HG03095 (cell line): Measurements from ENCODE around the gene ZNF578.
"Not testable (repeated sequence)": the region's sequence is repeated elsewhere in the genome, so short reads cannot be mapped to it uniquely, and the experiment has no call there.

Experiments used
- ATAC-seq: cut with Tn5 transposase; IDR thresholded peaks from one replicate; pipeline ENCODE4 v1.9.1; 2021; ENCODE audit warnings: moderate library complexity; ENCODE audit not compliant: unreplicated experiment

Gene ZNF578

GRCh38 chr19:52453324-52454094 lies at the start of gene ZNF578:
ZNF578 (plus strand) TSS chr19:52453553; CDS start chr19:52501846, 48,293 bp downstream.
- no peak for ATAC-seq

DNA sequence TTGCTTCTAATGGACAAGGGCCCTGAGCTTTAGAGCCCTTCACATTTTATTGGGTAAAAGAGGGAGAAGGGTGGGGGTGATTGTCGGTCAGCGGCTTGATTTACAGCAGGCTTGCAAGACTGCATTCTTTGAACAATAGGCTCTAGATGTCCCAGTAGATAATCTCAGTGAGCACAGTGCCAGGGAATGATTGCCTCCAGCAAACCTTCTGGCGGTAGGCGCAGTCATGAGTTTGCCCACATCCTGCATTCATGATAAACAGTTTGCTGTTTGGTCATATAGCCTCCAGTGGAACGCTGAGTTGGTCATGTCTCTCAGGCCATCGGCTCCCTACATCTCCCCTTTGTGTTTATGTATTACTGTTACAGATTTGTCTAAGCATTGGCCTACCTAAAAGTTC lies 43.1 kb upstream of the ZNF578 start:
- ATAC-seq, result no peak

GRCh38 chr19:52415711-52416110 lies 37.6 kb upstream of the ZNF578 start:
- no peak for ATAC-seq

DNA sequence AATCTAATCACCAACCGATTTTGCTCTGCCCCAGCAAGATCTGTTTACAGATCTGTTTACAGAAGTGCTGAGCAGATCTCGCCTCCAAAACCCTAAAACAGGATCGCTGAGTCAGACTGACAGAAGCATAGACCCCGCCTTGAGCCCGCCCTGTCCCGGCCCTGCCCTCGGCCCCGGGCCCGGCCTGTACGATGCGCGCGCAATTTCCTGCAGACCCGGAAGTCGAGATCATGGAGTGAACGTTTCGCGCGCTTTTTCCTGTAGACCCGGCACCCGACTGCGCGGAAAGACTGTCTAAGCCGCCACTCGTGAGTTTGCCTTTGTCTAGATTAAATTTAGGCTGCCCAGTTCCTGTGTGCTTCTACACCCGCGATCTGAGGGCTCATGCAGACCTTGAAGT lies 24.4 kb upstream of the ZNF578 start, which contains the start of gene ZNF534:
Gene ZNF534 (plus strand): TSS at position 212 of the 400 bp plus-strand sequence. CDS start 2,327 bp downstream, outside the sequence.
- ATAC-seq, result no peak

- ATAC-seq, result no peak
Measured at GRCh38 chr19:52442179-52442578, 11.2 kb upstream of the ZNF578 start.

DNA sequence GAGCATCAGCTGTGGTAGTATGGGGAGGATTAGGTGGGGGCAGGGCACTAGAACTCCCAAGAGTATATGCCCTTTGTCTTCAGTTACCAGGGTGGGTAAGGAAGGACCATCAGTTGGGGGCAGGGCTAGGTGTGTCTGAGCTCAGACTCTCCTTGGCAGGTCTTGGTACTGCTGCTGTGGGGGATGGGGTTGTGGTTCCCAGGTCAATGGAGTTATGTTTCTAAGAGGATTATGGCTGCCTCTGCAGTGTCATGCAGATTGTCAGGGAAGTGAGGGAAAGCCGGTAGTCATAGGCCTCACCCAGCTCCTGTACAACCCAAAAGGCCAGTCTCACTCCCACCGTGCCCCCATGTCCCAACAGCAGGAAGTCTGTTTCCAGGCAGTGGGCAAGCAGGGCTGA lies 8.8 kb upstream of the ZNF578 start:
- no peak for ATAC-seq

DNA sequence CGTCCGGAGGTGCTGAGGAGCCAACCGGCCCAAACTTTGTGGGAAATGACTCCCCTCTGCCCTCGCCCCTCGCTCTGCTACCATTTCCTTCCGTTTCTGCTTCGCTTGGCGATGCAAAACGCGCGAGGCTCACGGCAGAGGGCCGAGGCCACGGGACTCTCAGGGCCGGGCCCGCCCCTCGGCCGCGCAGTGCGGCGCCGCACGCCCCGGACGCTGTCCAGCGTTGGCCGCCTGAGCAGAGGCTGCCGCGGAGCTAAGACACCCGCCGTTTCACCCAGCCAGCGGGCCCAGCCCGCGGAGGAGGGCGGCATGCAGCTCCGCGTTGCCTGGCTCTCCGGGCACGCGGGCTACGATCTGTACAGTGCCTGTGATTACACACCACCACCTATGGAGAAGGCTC lies 2.1 kb upstream of the ZNF578 start:
- ATAC-seq, result no peak

DNA sequence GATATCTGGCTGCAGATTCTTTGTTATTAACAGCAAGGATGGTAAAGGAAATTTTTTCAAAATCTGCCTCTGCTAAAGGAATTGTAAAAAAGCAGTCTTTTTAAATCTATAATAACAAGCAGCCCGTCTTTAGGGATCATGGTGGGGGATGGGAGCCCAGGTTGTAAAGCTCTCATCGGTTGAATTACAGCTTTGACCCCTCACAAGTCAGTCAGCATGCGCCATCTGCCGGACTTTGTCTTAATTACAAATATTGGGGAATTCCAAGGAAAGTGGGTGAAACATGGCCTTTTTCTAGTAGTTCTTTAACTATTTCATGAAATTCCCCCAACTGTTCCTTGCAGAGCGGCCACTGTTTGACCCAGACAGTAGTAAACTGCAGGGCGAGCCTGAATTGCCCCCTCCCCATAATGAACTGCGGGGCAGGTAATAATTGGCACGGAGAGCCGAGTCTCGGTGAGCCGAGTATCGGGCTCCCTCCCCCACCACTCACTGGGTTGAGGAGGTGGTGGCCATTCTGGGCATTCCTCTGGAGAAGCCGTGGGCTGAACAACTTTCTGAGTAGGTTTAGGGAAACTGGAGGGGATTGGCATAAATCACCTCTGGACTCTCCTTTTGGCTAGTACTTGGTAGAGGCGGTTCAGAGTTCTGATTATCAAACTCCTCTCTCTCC lies 11.6 kb downstream of the ZNF578 start:
- no peak for ATAC-seq

DNA sequence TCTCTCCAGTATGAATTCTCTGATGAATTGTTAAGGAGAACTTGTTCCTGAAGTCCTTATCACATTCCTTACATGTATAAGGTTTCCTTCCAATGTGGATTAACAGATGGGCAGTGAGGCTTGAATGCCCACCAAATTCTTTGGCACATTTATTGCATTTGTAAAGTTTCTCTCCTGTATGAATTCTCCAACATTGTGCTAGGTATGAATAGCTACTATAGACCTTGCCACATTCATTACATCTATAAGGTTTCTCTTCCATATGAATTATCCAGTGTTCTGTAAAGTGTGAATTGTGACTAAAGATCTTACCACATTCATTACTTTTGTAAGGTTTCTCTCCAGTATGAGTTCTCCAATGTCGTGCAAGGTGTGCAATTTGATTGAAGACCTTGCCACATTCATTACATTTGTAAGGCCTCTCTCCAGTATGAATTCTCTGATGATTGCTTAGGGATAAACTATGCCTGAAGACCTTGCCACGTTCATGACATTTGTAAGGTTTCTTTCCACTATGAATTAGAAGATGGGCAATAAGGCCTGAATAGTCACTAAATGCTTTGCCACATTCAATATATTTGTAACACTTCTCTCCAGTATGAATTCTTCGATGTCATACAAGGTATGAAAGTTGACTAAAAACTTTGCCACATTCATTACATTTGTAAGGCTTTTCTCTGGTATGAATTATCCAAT lies 20.4 kb downstream of the ZNF578 start:
- no peak for ATAC-seq

- no peak for ATAC-seq
Measured at GRCh38 chr19:52474351-52475127, 21.2 kb downstream of the ZNF578 start.

DNA sequence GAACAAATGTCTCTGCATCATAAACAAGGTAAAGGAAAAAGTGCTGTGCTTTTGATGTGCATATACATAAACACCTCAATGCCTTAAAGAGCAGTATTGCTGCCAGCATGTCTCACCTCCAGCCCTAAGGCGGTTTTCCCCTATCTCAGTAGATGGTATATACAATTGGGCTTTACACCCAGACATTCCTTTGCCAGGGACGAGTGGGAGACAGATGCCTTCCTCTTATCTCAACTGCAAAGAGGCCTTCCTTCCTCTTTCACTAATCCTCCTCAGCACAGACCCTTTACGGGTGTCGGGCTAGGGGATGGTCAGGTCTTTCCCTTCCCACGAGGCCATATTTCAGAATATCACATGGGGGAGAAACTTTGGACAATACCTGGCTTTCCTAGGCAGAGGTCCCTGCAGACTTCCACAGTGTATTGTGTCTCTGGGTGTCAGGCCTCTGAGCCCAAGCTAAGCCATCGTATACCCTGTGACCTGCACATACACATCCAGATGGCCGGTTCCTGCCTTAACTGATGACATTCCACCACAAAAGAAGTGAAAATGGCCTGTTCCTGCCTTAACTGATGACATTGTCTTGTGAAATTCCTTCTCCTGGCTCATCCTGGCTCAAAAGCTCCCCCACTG lies 30.9 kb downstream of the ZNF578 start:
- not testable (repeated sequence) for ATAC-seq

DNA sequence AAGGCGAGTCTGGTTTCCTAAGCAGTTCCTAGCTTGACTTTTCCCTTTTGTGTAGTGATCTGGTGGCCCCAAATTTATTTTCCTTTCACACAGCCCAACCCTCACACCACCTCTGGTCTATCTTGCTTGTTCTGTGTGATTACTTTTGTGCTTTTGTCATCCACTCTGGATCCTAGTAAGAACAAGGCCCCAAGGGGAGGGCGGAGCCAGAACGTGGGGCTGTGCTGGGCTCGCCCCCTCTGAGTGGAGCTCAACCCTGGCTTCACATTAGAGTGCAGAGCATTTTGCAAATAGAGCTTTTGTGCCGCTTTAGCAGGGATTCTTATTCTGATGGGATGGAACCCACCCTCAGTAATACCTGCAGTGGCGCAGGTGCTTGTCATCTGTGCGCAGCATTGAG lies 31.7 kb downstream of the ZNF578 start:
- ATAC-seq, result not testable (repeated sequence)

GRCh38 chr19:52485561-52486240 lies 32.3 kb downstream of the ZNF578 start:
- ATAC-seq, result not testable (repeated sequence)

DNA sequence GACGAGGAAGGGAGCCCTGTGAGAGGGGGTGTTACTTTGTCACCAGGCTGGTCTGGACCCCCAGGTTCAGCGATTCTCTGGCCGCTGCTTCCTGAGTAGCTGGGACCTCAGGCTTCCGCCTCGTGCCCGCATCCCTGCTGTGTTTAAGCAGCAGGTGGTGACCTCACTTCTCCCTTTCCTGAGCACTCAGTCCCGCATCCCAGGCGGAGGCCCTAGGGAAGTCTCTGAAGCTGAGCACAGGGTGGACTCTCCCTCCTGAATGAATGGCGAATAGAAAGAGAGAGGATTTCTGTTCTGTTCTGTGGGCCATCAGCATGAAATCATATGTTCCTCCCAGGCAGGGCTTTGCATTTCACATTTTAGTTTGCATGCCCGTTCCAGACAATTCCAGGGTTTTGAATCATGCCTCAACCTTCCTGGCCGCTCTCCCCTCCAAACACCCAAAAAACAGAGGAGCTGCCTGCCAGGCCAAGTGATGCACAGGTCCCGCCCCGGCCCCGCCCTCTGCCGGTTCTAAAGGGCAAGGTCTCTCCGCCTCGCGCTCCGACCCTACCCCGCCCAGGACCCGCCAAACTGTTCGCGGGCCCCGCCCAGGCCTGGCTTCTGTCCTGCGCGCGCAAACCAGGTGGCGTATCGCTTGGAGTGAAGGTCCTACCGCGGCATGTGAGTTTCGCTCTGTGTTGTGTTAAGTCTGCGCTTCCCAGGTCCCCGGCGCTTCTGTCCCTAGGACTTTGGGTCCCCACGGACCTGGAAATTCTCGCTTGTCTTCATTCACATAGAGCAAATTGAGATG lies 39.0 kb downstream of the ZNF578 start:
- ATAC-seq, result no peak

GRCh38 chr19:52492994-52493470 lies 39.7 kb downstream of the ZNF578 start:
- no peak for ATAC-seq

DNA sequence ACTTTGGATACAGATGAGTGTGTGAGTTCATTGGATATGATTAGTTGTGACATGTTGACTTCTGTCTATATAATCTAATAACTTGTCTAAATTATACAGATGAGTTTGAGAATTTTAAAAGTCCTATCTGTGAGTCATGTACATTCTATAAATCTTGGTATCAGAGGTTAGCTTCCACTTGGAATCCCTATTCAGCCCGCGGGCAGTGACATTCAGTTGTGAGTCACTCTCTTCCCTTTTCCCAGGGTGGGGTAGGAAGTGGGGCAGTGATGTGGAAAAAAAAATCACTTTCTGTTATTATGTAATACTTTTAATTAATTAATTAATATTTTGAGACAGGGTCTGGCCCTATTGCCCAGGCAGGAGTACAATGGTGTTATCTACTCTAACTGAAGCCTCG lies 41.2 kb downstream of the ZNF578 start:
- no peak for ATAC-seq

- no peak for ATAC-seq
Measured at GRCh38 chr19:52498571-52498970, 45.2 kb downstream of the ZNF578 start.

- not testable (repeated sequence) for ATAC-seq
Measured at GRCh38 chr19:52500474-52500873, 47.1 kb downstream of the ZNF578 start.

DNA sequence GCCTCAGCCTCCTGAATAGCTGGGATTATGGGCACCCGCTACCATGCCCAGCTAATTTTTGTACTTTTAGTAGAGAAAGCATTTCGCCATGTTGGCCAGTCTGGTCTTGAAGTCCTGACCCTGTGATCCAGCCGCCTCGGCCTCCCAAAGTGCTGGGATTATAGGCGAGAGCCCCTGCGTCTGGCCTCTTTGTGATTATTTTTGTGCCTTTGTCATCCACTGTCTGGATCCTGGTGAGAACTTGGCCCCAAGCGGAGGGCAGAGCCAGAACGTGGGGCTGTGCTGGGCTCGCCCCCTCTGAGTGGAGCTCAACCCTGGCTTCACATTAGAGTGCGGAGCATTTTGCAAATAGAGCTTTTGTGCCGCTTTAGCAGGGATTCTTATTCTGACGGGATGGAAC lies 47.6 kb downstream of the ZNF578 start:
- not testable (repeated sequence) for ATAC-seq
